SK-N-SH treated with all-trans-retinoic acid at 6 μM for 48 hours (cell line): ENCODE results near the gene FCRL3.

ENCODE experiments used
- ARNTL ChIP-seq: fragments of 450-650 bp; formaldehyde crosslinking; IDR thresholded peaks from 2 replicates; pipeline ENCODE4 v1.5.0; 2020; ENCODE audit warnings: low read depth, mild to moderate bottlenecking, moderate library complexity, borderline replicate concordance
- PATZ1 ChIP-seq: fragments of 250-450 bp; sonication (Bioruptor Pico); IDR thresholded peaks from 2 replicates; pipeline ENCODE4 v1.8.0; 2020; ENCODE audit warnings: mild to moderate bottlenecking, moderate library complexity, borderline replicate concordance
- ZFP3 ChIP-seq: fragments of 250-450 bp; sonication (Bioruptor Pico); IDR thresholded peaks from 2 replicates; pipeline ENCODE4 v1.5.0; 2020; ENCODE audit warnings: mild to moderate bottlenecking, moderate library complexity
- ZNF70 ChIP-seq: fragments of 450-650 bp; formaldehyde crosslinking; IDR thresholded peaks from 2 replicates; pipeline ENCODE4 v1.5.0; 2020; ENCODE audit warnings: mild to moderate bottlenecking, moderate library complexity
- TF ChIP-seq, protein P1 (sequence below): fragments of 250-450 bp; sonication (Bioruptor Pico); IDR thresholded peaks from 2 replicates; pipeline ENCODE4 v1.5.0; 2020; ENCODE audit warnings: mild to moderate bottlenecking, moderate library complexity
- TF ChIP-seq, protein P2 (sequence below): fragments of 250-450 bp; sonication (Bioruptor Pico); IDR thresholded peaks from 2 replicates; pipeline ENCODE4 v1.8.0; 2021; ENCODE audit warnings: low read depth, mild to moderate bottlenecking, moderate library complexity, borderline replicate concordance

- TF ChIP-seq, protein P1, sequence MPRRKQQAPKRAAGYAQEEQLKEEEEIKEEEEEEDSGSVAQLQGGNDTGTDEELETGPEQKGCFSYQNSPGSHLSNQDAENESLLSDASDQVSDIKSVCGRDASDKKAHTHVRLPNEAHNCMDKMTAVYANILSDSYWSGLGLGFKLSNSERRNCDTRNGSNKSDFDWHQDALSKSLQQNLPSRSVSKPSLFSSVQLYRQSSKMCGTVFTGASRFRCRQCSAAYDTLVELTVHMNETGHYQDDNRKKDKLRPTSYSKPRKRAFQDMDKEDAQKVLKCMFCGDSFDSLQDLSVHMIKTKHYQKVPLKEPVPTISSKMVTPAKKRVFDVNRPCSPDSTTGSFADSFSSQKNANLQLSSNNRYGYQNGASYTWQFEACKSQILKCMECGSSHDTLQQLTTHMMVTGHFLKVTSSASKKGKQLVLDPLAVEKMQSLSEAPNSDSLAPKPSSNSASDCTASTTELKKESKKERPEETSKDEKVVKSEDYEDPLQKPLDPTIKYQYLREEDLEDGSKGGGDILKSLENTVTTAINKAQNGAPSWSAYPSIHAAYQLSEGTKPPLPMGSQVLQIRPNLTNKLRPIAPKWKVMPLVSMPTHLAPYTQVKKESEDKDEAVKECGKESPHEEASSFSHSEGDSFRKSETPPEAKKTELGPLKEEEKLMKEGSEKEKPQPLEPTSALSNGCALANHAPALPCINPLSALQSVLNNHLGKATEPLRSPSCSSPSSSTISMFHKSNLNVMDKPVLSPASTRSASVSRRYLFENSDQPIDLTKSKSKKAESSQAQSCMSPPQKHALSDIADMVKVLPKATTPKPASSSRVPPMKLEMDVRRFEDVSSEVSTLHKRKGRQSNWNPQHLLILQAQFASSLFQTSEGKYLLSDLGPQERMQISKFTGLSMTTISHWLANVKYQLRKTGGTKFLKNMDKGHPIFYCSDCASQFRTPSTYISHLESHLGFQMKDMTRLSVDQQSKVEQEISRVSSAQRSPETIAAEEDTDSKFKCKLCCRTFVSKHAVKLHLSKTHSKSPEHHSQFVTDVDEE = no peak
- TF ChIP-seq PATZ1 (CRISPR knock-in tag) (no peak), ZNF70 (CRISPR knock-in tag) (no peak), ZFP3 (no peak), ARNTL (no peak)
- TF ChIP-seq, protein P2, sequence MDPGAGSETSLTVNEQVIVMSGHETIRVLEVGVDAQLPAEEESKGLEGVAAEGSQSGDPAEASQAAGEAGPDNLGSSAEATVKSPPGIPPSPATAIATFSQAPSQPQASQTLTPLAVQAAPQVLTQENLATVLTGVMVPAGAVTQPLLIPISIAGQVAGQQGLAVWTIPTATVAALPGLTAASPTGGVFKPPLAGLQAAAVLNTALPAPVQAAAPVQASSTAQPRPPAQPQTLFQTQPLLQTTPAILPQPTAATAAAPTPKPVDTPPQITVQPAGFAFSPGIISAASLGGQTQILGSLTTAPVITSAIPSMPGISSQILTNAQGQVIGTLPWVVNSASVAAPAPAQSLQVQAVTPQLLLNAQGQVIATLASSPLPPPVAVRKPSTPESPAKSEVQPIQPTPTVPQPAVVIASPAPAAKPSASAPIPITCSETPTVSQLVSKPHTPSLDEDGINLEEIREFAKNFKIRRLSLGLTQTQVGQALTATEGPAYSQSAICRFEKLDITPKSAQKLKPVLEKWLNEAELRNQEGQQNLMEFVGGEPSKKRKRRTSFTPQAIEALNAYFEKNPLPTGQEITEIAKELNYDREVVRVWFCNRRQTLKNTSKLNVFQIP (CRISPR knock-in tag) = no peak
Measured at GRCh38 chr1:157734321-157734720, 33.8 kb upstream of the FCRL3 start.
